Measurements from ENCODE around the gene C3orf20.

DNA sequence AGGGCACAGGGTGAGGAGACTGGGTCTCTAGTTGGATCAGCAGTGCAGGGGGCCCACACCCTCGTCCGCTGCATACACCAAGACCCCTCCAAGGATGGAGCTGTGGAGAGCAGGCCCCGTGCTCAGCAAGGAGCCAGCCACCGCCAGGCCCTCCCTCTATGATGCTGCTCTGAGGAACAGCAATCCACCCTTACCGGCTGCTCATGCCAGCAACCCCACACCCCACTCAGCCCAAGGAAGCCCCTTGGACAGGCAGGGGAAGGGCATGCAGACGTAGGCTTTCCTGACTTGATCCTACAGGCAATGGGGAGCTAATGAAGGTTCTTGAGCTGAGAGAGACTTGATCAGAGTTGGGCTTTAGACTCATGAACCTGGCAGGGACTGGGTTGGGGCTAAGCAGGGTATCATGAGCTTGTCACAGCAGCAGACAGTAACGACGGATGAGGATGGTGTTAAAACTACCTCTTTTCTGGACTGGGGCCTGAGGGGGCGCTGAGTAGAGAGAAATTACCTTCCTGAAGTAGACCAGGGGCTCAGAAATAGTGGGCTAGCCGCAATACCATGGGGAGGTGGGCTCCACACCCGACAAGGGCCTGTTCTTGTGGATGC lies 93.3 kb downstream of the C3orf20 start:
- no peak for TF ChIP-seq EZH2 (IDR thresholded peaks at IDR 0.05)
- no peak for TF ChIP-seq POLR2AphosphoS5 (IDR thresholded peaks at IDR 0.05; ENCODE audit: borderline replicate concordance, low read depth, low read length)

Data from SK-N-MC (cell line).